ENCODE data around the gene PRKN.

DNA sequence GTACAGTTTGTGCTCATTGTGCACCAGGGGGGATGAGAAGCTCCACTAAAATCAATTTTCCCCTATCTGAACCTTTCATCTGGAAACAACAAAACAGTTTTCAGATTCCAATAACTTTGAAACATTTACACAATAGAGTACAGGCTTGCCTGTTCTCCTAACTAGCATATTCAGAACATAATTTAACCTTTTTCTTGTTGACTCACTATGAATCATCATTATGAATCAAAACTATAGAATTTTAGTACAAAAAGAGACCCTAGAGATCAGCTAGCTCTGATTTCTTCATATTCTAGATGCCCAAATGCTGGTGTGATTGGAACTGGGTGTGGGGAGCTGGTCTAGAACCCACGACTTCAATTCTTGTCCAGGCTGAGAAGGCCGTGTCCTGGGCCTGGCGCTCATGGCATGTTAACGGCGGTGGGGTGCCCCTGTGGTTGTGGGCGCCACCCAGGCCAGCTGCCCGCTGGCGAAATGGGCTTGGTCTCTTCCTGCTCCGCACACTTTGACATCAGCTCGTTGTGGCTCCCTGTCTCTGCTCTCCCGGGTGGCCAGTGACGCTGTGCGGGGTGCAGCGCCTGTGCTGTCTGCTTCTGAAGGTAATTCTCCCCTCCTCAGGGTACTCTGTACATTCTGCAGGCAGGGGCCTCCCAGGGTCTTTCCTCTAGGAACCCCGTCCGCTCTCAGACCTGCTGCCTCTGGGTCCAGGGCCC, 1423.8 kb downstream of the PRKN start:
- TF ChIP-seq POLR2A (IDR thresholded peaks at IDR 0.05; ENCODE audit: low read length), result no peak
- no peak for TF ChIP-seq GATA1 (IDR thresholded peaks at IDR 0.05; ENCODE audit: low read depth, low read length)
